Liver (tissue), 9 donors: ENCODE data around the gene ERFE. TPM values are rescaled to one million over a fixed set of nuclear protein-coding genes. Genes with fewer than 3 reads are reported as not detected.

Experiments
- DNase-seq: peaks from one replicate; pipeline ENCODE4 v3.0.0-alpha.2; 2017; ENCODE audit warnings: low spot score
- H3K27ac ChIP-seq, 2 donors: one replicate each; pipeline ENCODE4 v1.7.0; 2013; ENCODE audit warnings: inconsistent platforms in 2 of 2, low read length in 2 of 2, control low read depth in 1 of 2, low read depth in 1 of 2, mild to moderate bottlenecking in 1 of 2
- H3K27me3 ChIP-seq, 4 donors: one replicate each; pipeline versions ENCODE4 v1.6.1 to v1.7.0; 2013; ENCODE audit warnings: low read length in 3 of 4, inconsistent platforms in 1 of 4, mild to moderate bottlenecking in 1 of 4, moderate library complexity in 1 of 4; ENCODE audit not compliant: control insufficient read depth in 4 of 4, insufficient read depth in 4 of 4
- H3K36me3 ChIP-seq, 4 donors: one replicate each; pipeline versions ENCODE4 v1.6.1 to v1.7.0; 2013; ENCODE audit warnings: low read length in 3 of 4, mild to moderate bottlenecking in 3 of 4, low read depth in 1 of 4, moderate library complexity in 1 of 4; ENCODE audit not compliant: control insufficient read depth in 4 of 4, insufficient read depth in 3 of 4
- H3K4me1 ChIP-seq, 4 donors: one replicate each; pipeline versions ENCODE4 v1.6.1 to v1.7.0; 2013; ENCODE audit warnings: low read length in 3 of 4, mild to moderate bottlenecking in 3 of 4, moderate library complexity in 1 of 4; ENCODE audit not compliant: control insufficient read depth in 4 of 4, insufficient read depth in 4 of 4
- H3K4me3 ChIP-seq, 3 donors: one replicate each; pipeline versions ENCODE4 v1.6.1 to v1.7.0; 2013; ENCODE audit warnings: low read length in 3 of 3, control low read depth in 1 of 3, low read depth in 1 of 3, mild to moderate bottlenecking in 1 of 3
- H3K9ac ChIP-seq, 2 donors: one replicate each; pipeline ENCODE4 v1.7.0; 2013; ENCODE audit warnings: low read length in 2 of 2, mild to moderate bottlenecking in 2 of 2, moderate library complexity in 2 of 2, control low read depth in 1 of 2, low read depth in 1 of 2
- H3K9me3 ChIP-seq, 4 donors: one replicate each; pipeline versions ENCODE4 v1.6.1 to v1.7.0; 2013; ENCODE audit warnings: low read length in 3 of 4; ENCODE audit not compliant: control insufficient read depth in 4 of 4
- EGR1 ChIP-seq, 2 donors: IDR thresholded peaks; 2 replicates each; pipeline ENCODE4 v1.6.1; 2016 to 2018; ENCODE audit warnings: antibody characterized with exemption in 2 of 2, low read depth in 2 of 2
- FOXA1 ChIP-seq: IDR thresholded peaks from 2 replicates; pipeline ENCODE4 v1.6.1; 2016; ENCODE audit warnings: antibody characterized with exemption
- FOXA2 ChIP-seq: IDR thresholded peaks from 2 replicates; pipeline ENCODE4 v1.6.1; 2016; ENCODE audit warnings: antibody characterized with exemption
- GABPA ChIP-seq, 2 donors: IDR thresholded peaks in 1 of 2; conservative IDR thresholded peaks in 1 of 2; 2 replicates each; pipeline ENCODE4 v1.6.1; 2016; ENCODE audit warnings: antibody characterized with exemption in 2 of 2, mild to moderate bottlenecking in 1 of 2, moderate library complexity in 1 of 2
- HNF4A ChIP-seq, 2 donors: conservative IDR thresholded peaks; 2 replicates each; pipeline ENCODE4 v1.6.1; 2016; ENCODE audit warnings: antibody characterized with exemption in 2 of 2, mild to moderate bottlenecking in 2 of 2
- HNF4G ChIP-seq: IDR thresholded peaks from 2 replicates; pipeline ENCODE4 v1.6.1; 2016; ENCODE audit warnings: antibody characterized with exemption
- JUND ChIP-seq, 2 donors: IDR thresholded peaks; 2 replicates each; pipeline ENCODE4 v1.6.1; 2016; ENCODE audit warnings: antibody characterized with exemption in 2 of 2
- NR2F2 ChIP-seq: IDR thresholded peaks from 2 replicates; pipeline ENCODE4 v1.6.1; 2016; ENCODE audit warnings: antibody characterized with exemption
- RAD21 ChIP-seq, 2 donors: IDR thresholded peaks; 2 replicates each; pipeline ENCODE4 v1.6.1; 2016; ENCODE audit warnings: antibody characterized with exemption in 2 of 2, mild to moderate bottlenecking in 2 of 2
- RXRA ChIP-seq, 2 donors: IDR thresholded peaks; 2 replicates each; pipeline ENCODE4 v1.6.1; 2017 to 2018; ENCODE audit warnings: antibody characterized with exemption in 2 of 2, mild to moderate bottlenecking in 1 of 2
- SP1 ChIP-seq: IDR thresholded peaks from 2 replicates; pipeline ENCODE4 v1.6.1; 2018; ENCODE audit warnings: antibody characterized with exemption, mild to moderate bottlenecking
- TAF1 ChIP-seq: conservative IDR thresholded peaks from 2 replicates; pipeline ENCODE4 v1.6.1; 2016; ENCODE audit warnings: antibody characterized with exemption, mild to moderate bottlenecking
- YY1 ChIP-seq: IDR thresholded peaks from 2 replicates; pipeline ENCODE4 v1.6.1; 2016; ENCODE audit warnings: antibody characterized with exemption, mild to moderate bottlenecking
- WGBS: extraction: QIAGEN DNeasy Blood & Tissue Kit; methylation state at CpG from one replicate; pipeline ENCODE4 v1.1.7; 2013; 5-methylcytosine and 5-hydroxymethylcytosine counted together
- polyA plus RNA-seq, 2 donors: library from polyadenylated mRNA; stranded (reverse) in 1 of 2; unstranded in 1 of 2; fragments of 200-250 nt in 1 of 2; fragments of >200 nt in 1 of 2; fragmentation: Nextera tagmentation in 1 of 2; extraction: Ambion mirVana in 1 of 2; gene quantifications; one replicate each; pipeline versions ENCODE4 v1.2.1 to v1.2.3, GENCODE V29; 2013 to 2015
- total RNA-seq, 2 donors: library from RNA; depleted of rRNA; stranded (reverse); fragments of >200 nt; gene quantifications; one replicate each; pipeline ENCODE4 v1.2.3, GENCODE V29; 2014
- TF ChIP-seq, protein P1 (sequence below): IDR thresholded peaks from 2 replicates; pipeline ENCODE4 v1.6.1; 2016; ENCODE audit warnings: antibody characterized with exemption
- TF ChIP-seq, protein P2 (sequence below): fragments of 150-350 bp; IDR thresholded peaks from 2 replicates; pipeline ENCODE4 v1.5.1; 2017; ENCODE audit warnings: improper control_type of control experiment, low read depth, low read length; ENCODE audit not compliant: missing input control
- TF ChIP-seq, protein P3 (sequence below): IDR thresholded peaks from 2 replicates; pipeline ENCODE4 v1.6.1; 2016; ENCODE audit warnings: antibody characterized with exemption
- TF ChIP-seq, protein P4 (sequence below): IDR thresholded peaks from 2 replicates; pipeline ENCODE4 v1.6.1; 2016; ENCODE audit warnings: antibody characterized with exemption, mild to moderate bottlenecking
- TF ChIP-seq, protein P5 (sequence below): IDR thresholded peaks from 2 replicates; pipeline ENCODE4 v1.6.1; 2016; ENCODE audit warnings: antibody characterized with exemption
- donor health status: healthy.
- donor health status: healthy.
- donor health status: healthy.
- donor health status: healthy.
- donor health status: healthy.

The ERFE gene
- total and polyA plus RNA-seq, 4 donors = 0.17 to 14.0 TPM; not detected in 2

DNA sequence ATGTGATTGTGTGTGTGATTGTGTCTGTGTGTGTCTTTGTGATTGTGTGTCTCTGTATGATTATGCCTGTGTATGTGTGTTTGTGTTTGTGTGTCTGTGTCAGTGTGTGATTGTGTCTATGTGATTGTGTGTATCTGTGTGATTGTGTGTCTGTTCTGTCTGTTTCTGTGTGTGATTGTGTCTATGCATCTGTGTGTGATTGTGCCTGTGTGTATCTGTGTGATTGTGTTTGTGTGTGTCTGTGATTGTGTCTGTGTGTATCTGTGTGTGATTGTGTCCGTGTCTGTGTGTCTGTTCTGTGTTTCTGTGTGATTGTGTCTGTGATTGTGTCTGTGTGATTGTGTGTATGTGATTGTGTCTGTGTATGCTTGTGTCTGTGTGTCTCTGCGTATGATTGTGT is 32.4 kb upstream of the ERFE start:
- no peaks in the 10 kb centered on the region for H3K27me3 ChIP-seq
- H3K4me1 ChIP-seq = no peaks in the 10 kb centered on the region

DNA sequence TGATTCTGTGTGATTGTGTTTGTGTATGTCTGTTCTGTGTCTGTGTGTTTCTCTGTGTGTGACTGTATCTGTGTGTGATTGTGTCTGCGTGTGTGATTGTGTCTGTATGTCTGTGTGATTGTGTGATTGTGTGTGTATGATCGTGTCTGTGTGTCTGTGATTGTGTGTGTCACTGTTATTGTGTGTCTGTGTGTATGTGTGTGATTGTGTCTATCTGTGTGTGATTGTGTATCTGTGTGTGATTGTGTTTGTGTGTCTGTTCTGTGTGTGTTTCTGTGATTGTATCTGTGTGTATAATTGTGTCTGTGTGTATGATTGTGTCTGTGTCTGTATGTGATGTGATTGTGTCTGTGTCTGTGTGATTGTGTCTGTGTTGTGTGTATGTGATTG is 32.0 kb upstream of the ERFE start:
- H3K9me3 ChIP-seq = no peaks in the 10 kb centered on the region
- WGBS = 90% methylated on average over 2 of the region's 2 CpGs
- H3K27me3 ChIP-seq = no peaks in the 10 kb centered on the region
- no peak overlapping the region for H3K9ac ChIP-seq
- no peak overlapping the region for H3K4me3 ChIP-seq
- H3K4me1 ChIP-seq = no peaks in the 10 kb centered on the region
- H3K36me3 ChIP-seq = no peaks in the 10 kb centered on the region
- no peak overlapping the region for H3K27ac ChIP-seq
- no peak for DNase-seq
- TF ChIP-seq HNF4A (conservative IDR thresholded peaks at IDR 0.05) (no peak), RXRA (IDR thresholded peaks at IDR 0.05) (no peak), EGR1 (IDR thresholded peaks at IDR 0.05; ENCODE audit: low read depth in 2 of 2) (no peak), HNF4G (no peak), SP1 (no peak), RAD21 (IDR thresholded peaks at IDR 0.05) (no peak), NR2F2 (no peak), FOXA2 (no peak), GABPA (IDR thresholded peaks at IDR 0.05 in 1 of 2, conservative IDR thresholded peaks at IDR 0.05 in 1 of 2) (no peak)
- TF ChIP-seq, protein P1, sequence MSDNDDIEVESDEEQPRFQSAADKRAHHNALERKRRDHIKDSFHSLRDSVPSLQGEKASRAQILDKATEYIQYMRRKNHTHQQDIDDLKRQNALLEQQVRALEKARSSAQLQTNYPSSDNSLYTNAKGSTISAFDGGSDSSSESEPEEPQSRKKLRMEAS = no peak
- TF ChIP-seq, protein P2, sequence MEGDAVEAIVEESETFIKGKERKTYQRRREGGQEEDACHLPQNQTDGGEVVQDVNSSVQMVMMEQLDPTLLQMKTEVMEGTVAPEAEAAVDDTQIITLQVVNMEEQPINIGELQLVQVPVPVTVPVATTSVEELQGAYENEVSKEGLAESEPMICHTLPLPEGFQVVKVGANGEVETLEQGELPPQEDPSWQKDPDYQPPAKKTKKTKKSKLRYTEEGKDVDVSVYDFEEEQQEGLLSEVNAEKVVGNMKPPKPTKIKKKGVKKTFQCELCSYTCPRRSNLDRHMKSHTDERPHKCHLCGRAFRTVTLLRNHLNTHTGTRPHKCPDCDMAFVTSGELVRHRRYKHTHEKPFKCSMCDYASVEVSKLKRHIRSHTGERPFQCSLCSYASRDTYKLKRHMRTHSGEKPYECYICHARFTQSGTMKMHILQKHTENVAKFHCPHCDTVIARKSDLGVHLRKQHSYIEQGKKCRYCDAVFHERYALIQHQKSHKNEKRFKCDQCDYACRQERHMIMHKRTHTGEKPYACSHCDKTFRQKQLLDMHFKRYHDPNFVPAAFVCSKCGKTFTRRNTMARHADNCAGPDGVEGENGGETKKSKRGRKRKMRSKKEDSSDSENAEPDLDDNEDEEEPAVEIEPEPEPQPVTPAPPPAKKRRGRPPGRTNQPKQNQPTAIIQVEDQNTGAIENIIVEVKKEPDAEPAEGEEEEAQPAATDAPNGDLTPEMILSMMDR = no peak
- TF ChIP-seq, protein P3, sequence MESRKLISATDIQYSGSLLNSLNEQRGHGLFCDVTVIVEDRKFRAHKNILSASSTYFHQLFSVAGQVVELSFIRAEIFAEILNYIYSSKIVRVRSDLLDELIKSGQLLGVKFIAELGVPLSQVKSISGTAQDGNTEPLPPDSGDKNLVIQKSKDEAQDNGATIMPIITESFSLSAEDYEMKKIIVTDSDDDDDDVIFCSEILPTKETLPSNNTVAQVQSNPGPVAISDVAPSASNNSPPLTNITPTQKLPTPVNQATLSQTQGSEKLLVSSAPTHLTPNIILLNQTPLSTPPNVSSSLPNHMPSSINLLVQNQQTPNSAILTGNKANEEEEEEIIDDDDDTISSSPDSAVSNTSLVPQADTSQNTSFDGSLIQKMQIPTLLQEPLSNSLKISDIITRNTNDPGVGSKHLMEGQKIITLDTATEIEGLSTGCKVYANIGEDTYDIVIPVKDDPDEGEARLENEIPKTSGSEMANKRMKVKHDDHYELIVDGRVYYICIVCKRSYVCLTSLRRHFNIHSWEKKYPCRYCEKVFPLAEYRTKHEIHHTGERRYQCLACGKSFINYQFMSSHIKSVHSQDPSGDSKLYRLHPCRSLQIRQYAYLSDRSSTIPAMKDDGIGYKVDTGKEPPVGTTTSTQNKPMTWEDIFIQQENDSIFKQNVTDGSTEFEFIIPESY = no peak

More for the DNA sequence above, 32.4 kb upstream of the ERFE start:
- H3K9me3 ChIP-seq = no peaks in the 10 kb centered on the region
- H3K4me3 ChIP-seq = no peak overlapping the region
- DNase-seq = no peak
- H3K36me3 ChIP-seq = no peaks in the 10 kb centered on the region
- no peak overlapping the region for H3K27ac ChIP-seq
- TF ChIP-seq TAF1 (no peak), RAD21 (IDR thresholded peaks at IDR 0.05) (no peak), HNF4G (no peak), SP1 (no peak), JUND (IDR thresholded peaks at IDR 0.05) (no peak), YY1 (no peak), GABPA (IDR thresholded peaks at IDR 0.05 in 1 of 2, conservative IDR thresholded peaks at IDR 0.05 in 1 of 2) (no peak), FOXA1 (no peak), RXRA (IDR thresholded peaks at IDR 0.05) (no peak), EGR1 (IDR thresholded peaks at IDR 0.05; ENCODE audit: low read depth in 2 of 2) (no peak), NR2F2 (no peak), HNF4A (conservative IDR thresholded peaks at IDR 0.05) (no peak)
- TF ChIP-seq, protein P4, sequence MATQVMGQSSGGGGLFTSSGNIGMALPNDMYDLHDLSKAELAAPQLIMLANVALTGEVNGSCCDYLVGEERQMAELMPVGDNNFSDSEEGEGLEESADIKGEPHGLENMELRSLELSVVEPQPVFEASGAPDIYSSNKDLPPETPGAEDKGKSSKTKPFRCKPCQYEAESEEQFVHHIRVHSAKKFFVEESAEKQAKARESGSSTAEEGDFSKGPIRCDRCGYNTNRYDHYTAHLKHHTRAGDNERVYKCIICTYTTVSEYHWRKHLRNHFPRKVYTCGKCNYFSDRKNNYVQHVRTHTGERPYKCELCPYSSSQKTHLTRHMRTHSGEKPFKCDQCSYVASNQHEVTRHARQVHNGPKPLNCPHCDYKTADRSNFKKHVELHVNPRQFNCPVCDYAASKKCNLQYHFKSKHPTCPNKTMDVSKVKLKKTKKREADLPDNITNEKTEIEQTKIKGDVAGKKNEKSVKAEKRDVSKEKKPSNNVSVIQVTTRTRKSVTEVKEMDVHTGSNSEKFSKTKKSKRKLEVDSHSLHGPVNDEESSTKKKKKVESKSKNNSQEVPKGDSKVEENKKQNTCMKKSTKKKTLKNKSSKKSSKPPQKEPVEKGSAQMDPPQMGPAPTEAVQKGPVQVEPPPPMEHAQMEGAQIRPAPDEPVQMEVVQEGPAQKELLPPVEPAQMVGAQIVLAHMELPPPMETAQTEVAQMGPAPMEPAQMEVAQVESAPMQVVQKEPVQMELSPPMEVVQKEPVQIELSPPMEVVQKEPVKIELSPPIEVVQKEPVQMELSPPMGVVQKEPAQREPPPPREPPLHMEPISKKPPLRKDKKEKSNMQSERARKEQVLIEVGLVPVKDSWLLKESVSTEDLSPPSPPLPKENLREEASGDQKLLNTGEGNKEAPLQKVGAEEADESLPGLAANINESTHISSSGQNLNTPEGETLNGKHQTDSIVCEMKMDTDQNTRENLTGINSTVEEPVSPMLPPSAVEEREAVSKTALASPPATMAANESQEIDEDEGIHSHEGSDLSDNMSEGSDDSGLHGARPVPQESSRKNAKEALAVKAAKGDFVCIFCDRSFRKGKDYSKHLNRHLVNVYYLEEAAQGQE = no peak
- TF ChIP-seq, protein P3 = no peak
- TF ChIP-seq, protein P1 = no peak
- TF ChIP-seq, protein P5, sequence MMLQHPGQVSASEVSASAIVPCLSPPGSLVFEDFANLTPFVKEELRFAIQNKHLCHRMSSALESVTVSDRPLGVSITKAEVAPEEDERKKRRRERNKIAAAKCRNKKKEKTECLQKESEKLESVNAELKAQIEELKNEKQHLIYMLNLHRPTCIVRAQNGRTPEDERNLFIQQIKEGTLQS = no peak
- 68% methylated on average over 2 of the region's 2 CpGs for WGBS
- no peak overlapping the region for H3K9ac ChIP-seq
